Articular chondrocyte of knee joint (primary cell): ENCODE results near the gene RAB11FIP5. TPM values are rescaled to one million over a fixed set of nuclear protein-coding genes. Genes with fewer than 3 reads are reported as not detected.

Experiments
- total RNA-seq: library from RNA; depleted of rRNA; stranded (reverse); fragments of >200 nt; gene quantifications from 2 replicates; pipeline ENCODE4 v1.2.3, GENCODE V29; 2012

RAB11FIP5 gene, protein sequence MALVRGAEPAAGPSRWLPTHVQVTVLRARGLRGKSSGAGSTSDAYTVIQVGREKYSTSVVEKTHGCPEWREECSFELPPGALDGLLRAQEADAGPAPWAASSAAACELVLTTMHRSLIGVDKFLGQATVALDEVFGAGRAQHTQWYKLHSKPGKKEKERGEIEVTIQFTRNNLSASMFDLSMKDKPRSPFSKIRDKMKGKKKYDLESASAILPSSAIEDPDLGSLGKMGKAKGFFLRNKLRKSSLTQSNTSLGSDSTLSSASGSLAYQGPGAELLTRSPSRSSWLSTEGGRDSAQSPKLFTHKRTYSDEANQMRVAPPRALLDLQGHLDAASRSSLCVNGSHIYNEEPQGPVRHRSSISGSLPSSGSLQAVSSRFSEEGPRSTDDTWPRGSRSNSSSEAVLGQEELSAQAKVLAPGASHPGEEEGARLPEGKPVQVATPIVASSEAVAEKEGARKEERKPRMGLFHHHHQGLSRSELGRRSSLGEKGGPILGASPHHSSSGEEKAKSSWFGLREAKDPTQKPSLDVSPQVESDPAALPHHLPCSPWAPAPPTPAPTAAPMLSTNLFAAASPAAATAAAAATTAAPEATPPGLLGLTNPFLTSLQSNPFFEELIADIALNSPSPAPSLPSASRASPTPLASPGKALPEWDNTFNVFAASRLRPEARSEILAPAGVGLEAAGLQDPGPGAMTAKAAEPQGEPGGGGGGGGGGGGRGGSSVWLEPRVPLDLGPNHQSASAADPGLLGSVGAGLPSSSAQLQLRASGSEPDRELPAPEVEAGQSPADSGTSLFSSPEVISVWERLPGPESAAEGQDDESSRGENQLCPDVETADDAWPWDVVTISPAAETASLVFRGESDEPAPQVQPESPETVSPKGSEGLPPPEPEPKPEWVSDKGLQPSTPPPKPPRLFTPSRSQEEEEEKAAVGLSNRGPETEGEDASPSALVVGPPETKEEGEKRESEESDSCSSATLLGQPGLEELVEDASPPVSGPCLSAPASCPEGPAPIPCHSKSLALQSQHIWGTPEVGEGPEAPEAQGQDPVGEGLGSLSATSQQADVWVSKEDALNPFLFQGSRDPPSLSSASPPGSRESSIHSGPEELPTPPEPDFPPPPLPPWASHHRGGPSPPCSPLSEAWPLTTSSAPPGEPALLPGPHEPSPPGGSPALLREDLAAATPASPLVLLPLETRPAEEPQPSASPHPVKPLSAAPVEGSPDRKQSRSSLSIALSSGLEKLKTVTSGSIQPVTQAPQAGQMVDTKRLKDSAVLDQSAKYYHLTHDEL (N-terminal part only)
- total RNA-seq = 60.9 and 63.1 TPM in 2 replicates

DNA sequence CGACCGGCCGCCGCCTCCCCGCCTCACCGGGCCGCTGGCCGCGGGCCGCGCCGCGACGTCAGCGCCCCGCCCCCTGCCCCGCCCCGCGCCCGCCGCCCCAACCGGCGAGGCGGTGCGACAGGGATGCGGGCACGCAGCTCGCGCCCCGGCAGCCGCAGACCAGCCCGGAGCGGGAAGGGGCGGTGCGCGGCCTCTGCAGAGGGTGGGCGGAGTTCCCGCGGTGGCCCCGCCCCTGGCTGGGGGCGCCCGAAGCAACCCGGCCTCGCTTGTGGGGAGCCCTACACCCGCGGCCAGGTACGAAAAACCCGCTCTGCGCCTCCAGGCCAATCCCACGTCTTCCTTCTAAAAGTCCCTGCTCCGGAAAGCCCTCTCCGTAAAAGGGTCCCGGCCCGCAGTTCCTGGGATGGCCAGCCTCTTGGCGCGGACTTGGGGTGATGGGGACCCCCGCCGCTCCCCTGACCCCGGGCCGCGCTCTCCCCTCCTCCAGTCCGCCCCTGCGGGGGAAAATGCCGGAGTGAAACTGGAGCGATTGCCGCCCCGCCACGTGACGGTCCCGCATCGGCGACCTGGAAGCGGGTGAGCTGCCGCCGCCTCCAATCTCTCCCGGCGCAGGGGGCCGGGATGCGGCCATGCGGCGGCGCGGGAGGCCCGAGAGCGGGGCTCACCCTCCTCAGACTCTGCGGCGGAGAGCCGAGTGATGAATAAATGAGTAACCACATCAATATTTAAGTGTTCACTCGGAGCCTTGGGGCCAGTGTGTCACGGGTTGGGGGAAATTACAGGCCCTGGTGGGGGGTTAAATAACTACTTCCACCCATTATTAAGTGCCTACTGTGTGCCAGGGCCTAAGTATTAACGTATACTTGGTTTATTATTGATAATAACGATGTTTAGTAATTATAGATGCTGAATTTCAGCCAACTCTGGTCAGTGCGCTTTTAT is at the start of gene RAB11FIP5:
Gene RAB11FIP5 (minus strand): TSS at position 36 of the 942 bp plus-strand sequence. CDS start 171 bp downstream, outside the sequence.

DNA sequence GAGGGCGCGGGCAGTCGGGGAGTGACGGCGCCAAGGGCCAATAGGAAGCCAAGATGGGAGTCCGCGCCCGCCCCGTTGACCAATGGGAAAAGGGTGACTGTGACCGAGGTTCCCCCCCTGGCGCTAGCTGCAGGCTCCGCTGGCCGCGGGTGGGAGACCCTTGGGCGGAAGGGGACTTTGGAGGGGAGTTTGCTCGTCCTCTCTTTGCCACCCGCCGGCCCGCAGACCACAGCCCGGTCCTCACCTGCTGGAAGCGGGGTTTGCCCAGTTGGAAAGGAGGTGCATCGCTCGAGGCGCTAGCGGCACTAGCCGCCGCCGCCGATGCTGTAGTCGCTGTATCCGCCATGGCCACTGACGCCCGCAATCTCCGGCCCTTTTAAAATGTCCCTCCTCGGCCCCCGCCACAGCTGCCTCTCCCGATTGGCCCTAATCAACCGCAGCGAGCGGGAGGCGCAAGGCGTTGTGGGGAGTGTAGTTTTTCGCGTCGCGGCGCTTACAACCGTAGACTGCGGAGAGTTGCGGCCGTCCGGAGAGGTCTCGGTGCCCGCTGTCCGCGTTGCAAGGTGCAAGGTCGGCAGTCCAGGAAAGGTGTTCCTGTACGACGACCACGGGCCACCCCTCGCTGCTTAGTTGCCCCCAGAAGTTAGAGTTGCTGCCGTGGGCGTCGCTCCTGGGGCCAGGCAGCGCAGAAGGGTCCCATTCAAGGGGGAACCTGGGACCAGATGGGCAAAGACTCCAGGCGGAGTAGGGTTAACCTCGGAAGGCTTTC is 41.2 kb downstream of the RAB11FIP5 start, which contains the start of gene SFXN5:
Gene SFXN5 (minus strand): TSS at position 353 of the 769 bp plus-strand sequence. CDS start 7 bp downstream, at position 346.

Other genes with a start within 250 kb of the RAB11FIP5 start
- 22.7 and 23.0 TPM in 2 replicates for gene SPR, start 225.5 kb downstream of the RAB11FIP5 start, total RNA-seq
- not detected in 2 replicates for gene EMX1, start 195.4 kb downstream of the RAB11FIP5 start, total RNA-seq
- 16.6 and 17.8 TPM in 2 replicates for gene SFXN5, start 41.2 kb downstream of the RAB11FIP5 start, total RNA-seq
- not detected in 2 replicates for gene NOTO, start 89.6 kb upstream of the RAB11FIP5 start, total RNA-seq
- gene SMYD5, start 101.3 kb upstream of the RAB11FIP5 start, total RNA-seq = 19.3 and 22.0 TPM in 2 replicates
- 11.1 and 12.0 TPM in 2 replicates for gene PRADC1, start 120.3 kb upstream of the RAB11FIP5 start, total RNA-seq
- gene CCT7, start 121.4 kb upstream of the RAB11FIP5 start, total RNA-seq = 186 and 191 TPM in 2 replicates
- 1.3 and 1.4 TPM in 2 replicates for gene FBXO41, start 171.5 kb upstream of the RAB11FIP5 start, total RNA-seq
- gene EGR4, start 180.6 kb upstream of the RAB11FIP5 start, total RNA-seq = not detected in 2 replicates